Endothelial cell of hepatic sinusoid (primary cell): ENCODE results near the gene HSP90AA1.
"Not testable (repeated sequence)": the region's sequence is repeated elsewhere in the genome, so short reads cannot be mapped to it uniquely, and the experiment has no call there.

Experiments
- in situ Hi-C: cut with HindIII; loops from 2 replicates; pipeline ENCODE4 v1.10.0; 2017; ENCODE audit warnings: low sequenced_read_pairs

The HSP90AA1 gene

DNA sequence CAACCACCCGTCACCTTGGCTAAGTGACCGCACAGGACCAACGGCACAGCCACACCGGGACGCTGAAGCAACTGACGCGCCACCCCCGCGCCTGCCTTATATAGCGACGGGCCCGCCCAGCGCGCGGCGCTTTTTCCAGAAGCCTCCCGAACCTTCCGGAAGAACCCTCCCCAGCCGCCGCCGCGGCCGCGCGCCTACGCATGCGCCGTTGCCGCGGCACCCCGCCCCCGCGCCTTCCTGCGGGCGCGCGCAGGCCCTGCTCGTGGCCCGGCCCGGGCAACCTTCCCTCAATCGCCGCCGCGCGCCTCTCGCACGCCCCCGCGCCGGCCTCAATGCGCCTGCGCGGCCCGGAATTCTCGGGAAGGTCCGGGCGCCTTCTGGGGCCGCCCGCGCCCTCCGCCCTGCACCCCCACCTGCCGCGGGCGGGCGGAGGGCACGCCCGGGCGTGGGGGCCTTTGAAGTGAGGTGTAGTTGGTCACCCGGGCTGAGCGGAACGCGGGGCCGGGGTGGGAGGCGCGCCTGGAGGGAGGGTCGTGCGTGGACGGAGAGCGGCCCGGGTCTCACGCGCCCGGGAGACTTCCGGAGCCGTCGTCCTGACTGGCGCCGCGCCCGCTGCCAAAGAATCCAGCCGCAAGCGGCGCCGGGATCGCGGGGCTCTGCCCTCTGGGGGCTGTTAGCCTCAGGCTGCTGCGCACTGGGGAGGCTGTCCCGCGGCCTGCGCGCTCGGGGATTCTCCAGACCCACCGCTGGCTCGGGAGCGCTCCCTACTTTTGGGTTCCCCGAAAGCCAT is at the start of gene HSP90AA1:
Gene HSP90AA1 (minus strand): TSS at position 73 of the 790 bp plus-strand sequence. CDS start 666 bp downstream, outside the sequence.
- in situ Hi-C loops, result no loop called here

DNA sequence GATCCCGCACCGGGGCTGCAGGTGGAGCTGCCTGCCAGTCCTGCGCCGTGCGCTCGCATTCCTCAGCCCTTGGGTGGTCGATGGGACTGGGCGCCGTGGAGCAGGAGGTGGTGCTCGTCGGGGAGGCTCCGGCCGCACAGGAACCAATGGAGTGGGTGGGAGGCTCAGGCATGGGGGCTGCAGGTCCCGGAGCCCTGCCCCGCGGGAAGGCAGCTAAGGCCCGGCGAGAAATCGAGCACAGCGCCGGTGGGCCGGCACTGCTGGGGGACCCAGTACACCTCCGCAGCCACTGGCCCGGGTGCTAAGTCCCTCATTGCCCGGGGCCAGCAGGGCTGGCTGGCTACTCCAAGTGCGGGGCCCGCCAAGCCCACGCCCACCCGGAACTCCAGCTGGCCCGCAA is 48.6 kb upstream of the HSP90AA1 start:
- in situ Hi-C loops, result not testable (repeated sequence)

GRCh38 chr14:102134719-102135118 is 47.9 kb upstream of the HSP90AA1 start:
- in situ Hi-C loops, result not testable (repeated sequence)

- in situ Hi-C loops, result not testable (repeated sequence)
These were observed 47.2 kb upstream of the HSP90AA1 start for GRCh38 chr14:102134021-102134420.

GRCh38 chr14:102131741-102132140 is 44.9 kb upstream of the HSP90AA1 start:
- in situ Hi-C loops, result no loop called here

DNA sequence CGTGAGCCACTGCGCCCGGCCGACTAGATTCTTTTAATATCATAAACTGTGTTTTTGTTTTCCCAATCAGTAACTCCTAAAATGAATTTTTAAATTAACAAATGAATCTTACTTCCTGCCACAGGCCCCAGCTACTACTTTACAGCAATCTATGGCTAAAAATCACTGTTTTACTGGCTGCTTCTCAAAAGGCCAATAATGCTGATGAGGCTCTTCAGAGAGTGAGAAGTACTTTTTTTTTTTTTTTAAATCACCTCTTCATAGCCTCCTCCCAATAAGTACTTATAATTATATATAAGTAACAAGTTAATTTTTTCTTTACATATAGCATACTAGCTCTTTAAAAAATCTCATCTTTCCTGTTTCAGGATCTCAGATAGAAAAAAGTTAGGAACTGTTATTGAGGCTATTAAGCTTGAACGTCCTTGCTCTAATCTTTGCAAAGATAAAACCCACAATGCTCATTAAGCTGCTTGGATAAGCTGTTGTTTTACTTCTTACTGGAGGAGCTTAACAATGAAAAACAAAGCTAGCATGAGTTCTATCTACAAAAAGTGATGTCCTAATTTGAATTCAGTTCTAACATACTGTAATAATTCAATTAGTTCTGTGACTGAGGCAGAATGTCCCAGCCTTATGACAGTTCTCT is 40.1 kb upstream of the HSP90AA1 start:
- in situ Hi-C loops, result no loop called here

- in situ Hi-C loops, result no loop called here
These were observed 38.7 kb upstream of the HSP90AA1 start for GRCh38 chr14:102125546-102125945.

GRCh38 chr14:102124419-102124818 is 37.6 kb upstream of the HSP90AA1 start:
- in situ Hi-C loops, result no loop called here

GRCh38 chr14:102121567-102121966 is 34.7 kb upstream of the HSP90AA1 start:
- in situ Hi-C loops, result no loop called here

GRCh38 chr14:102120888-102121287 is 34.0 kb upstream of the HSP90AA1 start:
- in situ Hi-C loops, result no loop called here

GRCh38 chr14:102117852-102118251 is 31.0 kb upstream of the HSP90AA1 start:
- in situ Hi-C loops, result no loop called here

DNA sequence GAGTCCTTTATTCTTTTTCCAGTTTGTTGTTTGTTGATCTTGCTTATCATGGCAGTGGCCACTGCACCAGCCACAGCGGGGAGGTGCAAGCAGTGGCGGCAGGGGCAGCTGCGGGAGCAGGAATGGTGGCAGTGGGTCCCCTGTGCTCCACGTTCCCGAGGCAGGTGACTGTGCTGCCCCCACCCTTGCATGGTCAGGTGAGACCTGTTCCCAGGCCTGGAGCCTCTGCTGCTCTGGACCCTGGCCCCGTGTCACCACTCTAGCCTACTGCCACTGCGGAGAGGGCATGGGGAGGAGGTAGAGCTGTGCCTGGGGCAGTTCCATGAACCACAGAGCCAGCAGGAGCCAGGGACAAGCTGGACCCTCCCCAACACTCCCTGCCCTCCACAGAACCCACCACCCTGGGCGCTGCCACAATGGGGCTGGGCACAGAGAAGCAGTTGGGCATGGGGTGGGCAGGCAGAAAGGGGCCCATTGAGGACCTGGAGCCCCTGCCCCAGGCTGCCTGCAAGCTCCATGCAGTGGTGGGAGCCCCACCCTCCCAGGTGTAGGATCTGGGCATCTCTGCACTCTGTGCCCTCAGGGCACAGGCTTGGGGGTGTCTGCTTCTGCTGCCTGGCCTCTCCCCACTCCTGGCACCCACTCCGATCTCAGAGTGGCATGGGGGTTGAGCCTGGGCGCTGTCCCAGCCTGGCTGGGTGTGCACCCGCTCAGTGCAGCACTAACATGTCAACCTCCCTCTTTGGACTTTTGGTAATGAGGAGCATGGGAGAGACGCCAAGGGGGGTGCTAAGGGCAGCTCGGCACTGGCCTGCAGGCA is 29.7 kb upstream of the HSP90AA1 start:
- in situ Hi-C loops, result no loop called here

GRCh38 chr14:102111101-102111500 is 24.3 kb upstream of the HSP90AA1 start:
- in situ Hi-C loops, result no loop called here

DNA sequence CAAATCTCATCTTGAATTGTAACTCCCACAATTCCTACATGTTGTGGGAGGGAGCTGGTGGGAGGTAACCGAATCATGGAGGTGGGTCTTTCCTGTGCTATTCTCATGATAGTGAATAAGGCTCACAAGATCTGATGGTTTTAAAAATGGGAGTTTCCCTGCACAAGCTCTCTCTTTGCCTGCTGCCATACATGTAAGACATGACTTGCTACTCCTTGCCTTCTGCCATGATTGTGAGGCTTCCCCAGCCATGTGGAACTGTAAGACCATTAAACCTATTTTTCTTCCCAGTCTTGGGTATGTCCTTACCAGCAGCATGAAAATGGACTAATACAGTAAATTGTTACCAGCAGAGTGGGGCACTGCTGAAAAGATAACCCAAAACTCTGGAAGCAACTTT is 22.5 kb upstream of the HSP90AA1 start:
- in situ Hi-C loops, result not testable (repeated sequence)

DNA sequence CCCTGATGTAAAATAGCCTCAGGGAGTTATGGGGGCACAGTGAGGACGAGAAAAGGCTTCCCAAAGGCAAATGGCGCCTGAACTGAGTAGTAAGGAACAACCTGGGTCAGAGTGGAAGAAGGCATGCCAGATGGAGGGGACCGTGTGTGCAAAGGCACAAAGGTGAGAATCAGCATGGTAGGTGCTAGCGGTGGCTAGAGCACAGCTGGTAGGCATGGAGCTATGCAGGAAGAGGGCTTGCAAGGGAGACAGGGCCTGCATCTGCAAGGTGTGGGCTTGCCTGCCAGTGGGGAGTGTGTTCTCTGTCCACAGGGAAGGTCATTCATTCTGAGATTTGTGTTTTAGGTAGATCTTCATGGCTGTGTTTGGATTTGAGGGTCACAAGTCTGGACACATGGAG is 18.5 kb upstream of the HSP90AA1 start:
- in situ Hi-C loops, result no loop called here

GRCh38 chr14:102103062-102103695 is 16.3 kb upstream of the HSP90AA1 start:
- in situ Hi-C loops, result no loop called here

- in situ Hi-C loops, result loop anchor here (5.0 to 10.0 kb wide), 2 partner anchors 63 to 205 kb away; no protein-coding TSS in a partner anchor
These were observed 10.7 kb upstream of the HSP90AA1 start for GRCh38 chr14:102097441-102098135.

DNA sequence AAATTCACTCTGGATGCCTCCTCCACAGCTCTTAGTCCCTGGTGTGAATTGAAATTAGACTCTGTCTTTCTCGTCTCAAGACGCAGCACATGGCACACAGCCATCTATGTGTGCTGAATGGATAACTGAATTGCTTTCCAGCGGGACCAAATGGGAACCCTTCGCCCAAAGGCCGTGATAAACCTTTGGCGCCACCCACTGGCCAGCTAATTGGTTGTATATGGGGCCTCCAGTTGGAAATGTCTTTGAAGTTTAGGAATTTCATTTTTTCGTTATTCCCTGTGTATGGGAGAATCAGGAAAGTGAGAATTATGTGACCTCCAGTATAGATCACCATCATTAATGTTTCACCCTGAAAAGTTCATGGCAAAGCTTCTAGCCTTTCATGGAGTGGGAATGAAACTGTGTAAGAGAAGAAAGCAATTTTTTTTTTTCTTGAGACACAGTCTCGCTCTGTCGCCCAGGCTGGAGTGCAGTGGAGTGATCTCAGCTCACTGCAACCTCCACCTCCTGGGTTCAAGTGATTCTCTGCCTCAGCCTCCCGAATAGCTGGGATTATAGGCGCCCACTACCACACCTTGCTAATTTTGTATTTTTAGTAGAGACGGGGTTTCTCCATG is 9.8 kb upstream of the HSP90AA1 start:
- in situ Hi-C loops, result loop anchor here (5.0 to 10.0 kb wide), 2 partner anchors 62 to 206 kb away; no protein-coding TSS in a partner anchor

- in situ Hi-C loops, result loop anchor here (5.0 to 10.0 kb wide), 2 partner anchors 61 to 206 kb away; no protein-coding TSS in a partner anchor
These were observed 9.2 kb upstream of the HSP90AA1 start for GRCh38 chr14:102095871-102096568.
